GM19468 (cell line): ENCODE measurements around the gene TCEA2.

Experiments used
- ATAC-seq: cut with Tn5 transposase; IDR thresholded peaks from one replicate; pipeline ENCODE4 v1.9.1; 2021; ENCODE audit warnings: mild to moderate bottlenecking, moderate library complexity, moderate number of reproducible peaks; ENCODE audit not compliant: unreplicated experiment; ENCODE audit errors: extremely low read depth

TCEA2 gene

DNA sequence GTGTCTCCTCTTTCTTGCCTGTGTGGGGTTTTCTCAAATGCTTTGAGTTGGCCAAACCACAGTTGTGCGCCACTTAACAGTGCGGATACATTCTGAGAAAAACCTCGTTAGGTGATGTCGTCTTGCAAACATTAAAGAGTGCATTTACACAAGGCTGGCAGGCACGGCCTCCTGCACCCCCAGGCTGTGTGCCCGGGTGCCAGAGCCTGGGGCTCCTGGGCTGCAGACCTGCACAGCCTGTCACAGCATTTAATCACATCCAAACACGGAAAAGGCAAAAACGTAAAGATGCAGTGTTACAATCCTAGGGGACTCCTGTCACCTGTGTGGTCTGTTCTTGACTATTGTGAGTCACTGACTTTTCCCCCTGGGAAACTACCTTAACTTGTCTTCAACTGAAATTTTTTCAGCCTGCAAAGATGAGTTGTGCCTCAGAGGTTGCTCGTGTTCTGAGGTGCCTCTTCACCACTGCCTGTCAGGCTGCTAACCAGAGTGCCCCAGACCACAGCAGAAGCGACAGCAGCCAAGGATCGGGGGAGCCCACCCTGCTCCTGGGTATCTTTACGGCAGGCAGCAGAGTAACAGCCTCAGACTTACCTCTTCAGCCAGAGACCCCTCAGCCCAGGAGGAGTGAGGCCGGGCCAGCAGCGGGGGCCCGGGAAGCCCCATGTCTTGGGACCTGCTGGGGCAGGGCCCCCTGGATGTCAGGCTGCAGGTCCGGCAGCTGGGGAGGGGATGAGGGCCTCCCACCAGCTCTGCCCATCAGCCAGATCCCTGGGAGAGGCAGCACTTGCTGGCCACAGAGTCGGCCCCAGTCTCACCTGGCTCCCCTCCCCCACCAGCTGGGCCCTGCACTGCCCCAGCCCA lies 27.7 kb upstream of the TCEA2 start:
- no peak for ATAC-seq

DNA sequence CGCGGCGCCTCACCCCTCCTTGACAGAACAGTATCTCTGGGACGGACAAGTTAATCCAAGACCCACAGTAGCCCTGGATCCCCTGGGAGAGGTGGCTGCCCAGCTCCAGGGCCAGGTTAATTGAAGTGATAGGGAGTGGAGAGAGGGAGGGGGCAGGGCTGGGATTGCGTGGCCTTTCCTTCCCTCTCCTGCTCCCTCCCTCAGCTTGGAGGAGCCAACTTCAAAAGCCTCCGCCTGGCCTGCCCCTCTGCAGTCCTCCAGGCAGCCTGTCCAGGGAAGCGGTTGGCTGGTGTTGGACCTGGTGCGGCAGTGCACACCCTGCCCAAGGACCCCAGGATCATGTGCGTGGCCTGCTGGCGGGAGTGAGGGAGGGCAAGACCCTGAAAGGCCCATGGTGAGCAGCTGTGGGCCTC lies 27.1 kb upstream of the TCEA2 start, which contains the start of gene C20orf204:
Gene C20orf204 (plus strand): TSS at position 250 of the 413 bp plus-strand sequence. CDS start 142 bp downstream, at position 392.
- no peak for ATAC-seq

DNA sequence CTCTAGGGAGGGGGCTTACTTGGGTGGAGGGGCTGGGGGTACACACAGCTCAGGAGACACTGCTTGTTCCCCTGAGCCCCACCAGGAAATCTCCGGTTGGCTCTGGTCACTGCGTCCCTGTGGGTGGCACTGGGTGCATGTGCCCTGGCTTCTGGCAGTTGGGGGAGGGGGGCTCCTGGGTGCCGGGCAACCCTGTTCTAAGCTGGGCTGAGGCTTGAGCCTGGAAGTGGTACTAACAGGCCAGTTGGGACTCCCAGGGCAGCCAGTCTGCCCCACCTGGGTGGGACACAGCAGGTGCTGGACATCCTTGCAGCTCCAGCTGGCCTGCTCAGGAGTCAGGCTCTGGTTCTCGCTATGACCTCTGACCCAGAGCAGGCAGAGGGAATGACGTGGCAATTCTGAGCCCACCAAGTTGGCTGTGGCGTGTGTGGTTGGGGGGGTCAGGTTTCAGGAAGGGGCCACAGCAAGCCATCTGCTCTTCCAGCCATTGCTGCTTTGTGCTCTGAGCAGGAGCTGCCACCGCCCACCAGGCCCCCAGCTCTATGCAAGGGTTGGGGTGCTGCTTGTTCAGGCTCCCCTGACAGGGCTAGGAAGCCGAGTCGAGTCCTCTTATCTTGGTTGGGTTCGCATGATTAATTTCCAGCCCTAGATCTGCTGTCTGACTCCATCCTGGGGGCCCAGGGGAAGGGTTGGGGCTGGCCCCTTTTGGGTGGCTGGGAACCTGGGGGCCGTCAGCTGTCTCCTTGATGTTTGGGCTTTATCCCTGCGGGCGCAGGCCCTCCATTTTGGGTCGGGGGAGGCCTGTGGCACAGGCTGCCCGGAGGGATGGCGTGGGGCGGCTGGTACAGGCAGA lies 26.4 kb upstream of the TCEA2 start:
- ATAC-seq, result no peak

DNA sequence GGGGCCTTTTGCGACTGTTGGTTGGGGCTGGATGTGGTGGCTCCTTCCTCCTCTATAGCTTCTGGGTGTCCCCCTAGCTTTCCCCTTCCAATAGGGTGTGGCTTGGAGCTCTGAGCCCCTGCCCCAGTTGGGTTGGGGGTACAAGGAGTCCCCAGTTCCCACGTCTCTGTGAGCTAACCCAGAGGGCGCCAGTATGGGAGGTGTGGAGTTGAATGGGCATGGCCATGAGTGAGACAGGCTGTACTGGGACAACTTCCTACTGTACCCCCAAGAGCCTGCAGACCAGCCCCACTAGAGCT lies 25.9 kb upstream of the TCEA2 start:
- no peak for ATAC-seq

DNA sequence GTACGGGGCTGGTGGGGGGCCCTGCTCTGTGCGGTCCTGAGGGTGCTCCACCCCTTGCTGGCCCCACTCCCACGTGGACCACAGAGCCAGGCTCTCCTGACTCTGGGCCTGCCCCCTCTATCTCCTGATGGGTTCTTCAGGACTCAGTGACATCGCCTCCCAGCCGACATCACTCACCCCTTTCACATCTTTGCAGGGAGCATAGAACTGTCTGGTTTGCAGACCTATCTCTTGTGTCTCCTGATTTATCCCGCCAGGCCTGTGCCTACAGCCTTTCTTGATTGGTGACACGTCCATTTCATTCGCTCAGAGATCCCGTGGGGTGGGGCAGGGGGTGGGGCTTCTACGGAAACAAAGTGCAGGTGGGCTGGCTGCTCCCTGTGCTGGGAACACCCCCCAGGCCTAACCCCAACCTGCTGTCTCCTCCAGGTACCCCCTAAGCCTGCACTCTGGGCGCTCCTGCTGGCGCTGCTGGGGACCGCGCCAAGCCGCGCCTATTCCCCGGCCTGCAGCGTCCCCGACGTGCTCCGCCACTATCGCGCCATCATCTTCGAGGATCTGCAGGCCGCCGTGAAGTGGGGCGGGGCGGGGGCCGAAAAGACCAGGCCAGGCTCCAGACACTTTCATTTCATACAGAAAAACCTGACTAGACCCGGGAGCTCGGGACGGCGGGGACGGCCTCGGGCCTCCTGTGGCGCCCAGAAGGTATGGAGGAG lies 25.3 kb upstream of the TCEA2 start:
- ATAC-seq, result no peak

DNA sequence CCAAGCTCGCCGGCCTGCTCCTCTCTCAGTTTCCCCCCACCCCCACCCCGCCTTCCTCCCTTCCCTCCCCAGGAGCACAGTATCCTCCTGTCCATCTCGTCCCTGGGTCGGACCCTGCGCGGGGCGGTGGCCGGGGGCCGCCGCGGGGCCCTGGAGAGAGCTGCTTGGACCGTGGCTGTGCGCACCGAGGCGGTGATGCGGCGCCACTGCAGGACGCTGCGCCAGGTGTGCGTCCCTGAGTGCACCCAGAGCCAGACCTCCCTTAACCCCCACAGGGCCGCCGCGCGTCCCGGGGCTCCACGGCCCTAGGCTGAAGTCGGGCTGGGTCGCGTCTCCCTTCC lies 24.8 kb upstream of the TCEA2 start:
- no peak for ATAC-seq

DNA sequence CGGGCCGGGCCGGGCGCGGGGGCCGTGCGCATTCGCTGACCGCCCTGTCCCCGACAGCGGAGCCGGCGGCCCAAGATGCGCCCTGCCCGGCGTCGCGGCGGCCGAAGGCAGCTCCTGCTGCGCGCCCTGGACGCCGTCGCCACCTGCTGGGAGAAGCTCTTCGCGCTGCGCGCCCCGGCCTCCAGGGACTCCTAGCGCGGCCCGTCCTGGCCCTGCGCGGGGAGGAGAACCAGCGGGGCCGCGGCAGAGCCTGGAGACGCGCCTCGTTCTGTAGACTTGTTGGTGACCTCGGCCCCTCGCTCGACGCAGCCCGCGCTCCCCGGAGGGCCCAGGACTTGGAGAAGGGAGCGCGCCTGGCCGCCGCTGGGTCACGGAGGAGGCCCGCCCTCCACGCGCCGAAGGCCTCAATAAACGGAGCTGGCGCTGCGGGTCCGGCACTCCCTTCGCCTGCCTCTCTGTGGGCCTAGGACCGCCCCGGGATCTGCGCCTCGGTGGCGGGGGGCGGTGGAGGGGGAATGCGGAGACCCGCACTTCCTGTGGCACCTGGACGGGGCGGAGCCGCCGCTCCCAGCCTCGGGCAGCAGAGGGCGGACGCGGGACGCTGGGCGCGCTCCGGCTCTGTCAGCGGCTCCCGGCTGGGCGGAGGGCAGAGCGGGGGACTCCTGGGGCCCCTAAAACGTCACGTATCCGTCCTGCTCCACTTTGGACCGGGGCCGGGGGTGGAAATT lies 24.3 kb upstream of the TCEA2 start:
- ATAC-seq, result peak; percentile 31

DNA sequence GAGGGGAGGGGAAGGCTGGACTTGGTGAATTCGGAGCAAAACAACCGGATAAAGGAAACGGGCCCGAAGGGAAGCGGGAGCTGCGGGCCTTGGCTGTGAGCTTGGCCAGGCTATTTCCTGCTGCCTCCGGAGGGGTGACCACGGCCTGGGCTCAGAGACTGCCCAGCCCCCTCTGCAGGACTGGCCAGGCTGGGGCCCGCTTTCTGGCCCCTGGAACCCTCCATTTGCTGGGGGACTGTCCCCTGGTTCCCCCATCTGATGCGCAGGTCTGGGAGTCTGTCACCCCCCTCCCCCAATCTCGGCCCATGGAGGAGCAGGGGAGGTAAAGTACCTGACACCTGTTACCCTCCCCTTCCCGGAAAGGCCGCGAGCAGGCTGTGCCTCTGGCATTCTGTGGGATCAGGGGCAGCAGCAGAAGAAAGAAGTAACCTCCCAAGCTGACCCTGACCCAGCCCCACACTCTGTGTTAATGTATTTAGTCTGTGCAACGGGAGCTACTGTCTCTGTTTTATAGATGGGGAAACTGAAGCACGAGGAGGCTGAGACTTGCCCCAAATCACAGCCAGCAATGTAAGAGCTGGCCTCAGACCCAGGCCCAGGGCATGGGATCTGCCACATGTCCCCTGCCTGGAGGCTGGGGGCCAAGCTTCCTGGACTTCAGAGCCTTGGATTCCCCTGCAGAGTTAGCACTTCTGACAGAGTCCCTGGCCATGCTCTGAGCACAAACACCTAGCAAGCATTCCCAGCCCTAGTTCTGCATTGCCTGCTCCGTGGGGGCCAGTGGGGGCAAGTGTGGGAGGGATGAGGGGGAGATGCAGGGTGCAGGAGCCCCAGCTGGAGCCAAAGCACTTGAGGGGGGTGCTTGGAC lies 23.5 kb upstream of the TCEA2 start:
- no peak for ATAC-seq

DNA sequence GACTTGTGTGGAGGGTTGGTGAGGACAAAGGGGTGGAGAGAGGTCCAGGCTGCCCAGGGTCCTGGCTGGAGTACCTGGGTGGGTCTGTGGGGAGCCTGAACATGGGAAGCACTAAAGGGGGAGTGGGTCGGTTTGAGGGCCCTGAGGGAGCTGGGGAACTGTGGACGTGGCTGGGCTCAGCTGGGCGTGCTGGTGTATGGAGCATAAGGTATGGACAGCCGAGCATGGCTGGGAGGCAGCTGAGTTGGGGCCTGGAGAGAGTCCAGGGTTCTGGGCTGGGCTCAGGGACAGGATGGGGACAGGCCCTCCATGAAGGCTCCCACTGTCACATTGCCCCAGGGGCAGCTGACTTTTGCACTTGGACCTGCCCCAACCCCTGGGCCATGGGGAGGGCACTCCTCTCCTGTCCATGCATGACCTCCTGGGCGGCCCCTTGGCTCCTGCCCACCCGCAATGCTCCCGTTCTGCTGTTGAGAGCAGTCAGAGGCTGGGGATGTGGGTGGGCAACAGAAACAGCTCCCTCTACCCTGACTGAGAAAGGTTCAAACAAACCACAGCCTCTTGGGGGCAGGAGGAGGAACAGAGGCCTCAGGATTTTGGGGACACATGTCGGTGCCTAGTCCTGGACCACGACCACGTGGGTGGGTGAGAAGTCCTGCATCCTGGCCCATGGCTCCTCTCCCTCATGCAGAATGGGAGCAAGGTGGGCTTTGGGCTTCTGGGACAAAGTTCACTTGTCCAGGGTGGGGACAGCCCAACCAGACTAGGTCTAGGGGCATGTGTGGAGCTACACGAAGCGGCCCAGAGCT lies 22.6 kb upstream of the TCEA2 start:
- no peak for ATAC-seq

DNA sequence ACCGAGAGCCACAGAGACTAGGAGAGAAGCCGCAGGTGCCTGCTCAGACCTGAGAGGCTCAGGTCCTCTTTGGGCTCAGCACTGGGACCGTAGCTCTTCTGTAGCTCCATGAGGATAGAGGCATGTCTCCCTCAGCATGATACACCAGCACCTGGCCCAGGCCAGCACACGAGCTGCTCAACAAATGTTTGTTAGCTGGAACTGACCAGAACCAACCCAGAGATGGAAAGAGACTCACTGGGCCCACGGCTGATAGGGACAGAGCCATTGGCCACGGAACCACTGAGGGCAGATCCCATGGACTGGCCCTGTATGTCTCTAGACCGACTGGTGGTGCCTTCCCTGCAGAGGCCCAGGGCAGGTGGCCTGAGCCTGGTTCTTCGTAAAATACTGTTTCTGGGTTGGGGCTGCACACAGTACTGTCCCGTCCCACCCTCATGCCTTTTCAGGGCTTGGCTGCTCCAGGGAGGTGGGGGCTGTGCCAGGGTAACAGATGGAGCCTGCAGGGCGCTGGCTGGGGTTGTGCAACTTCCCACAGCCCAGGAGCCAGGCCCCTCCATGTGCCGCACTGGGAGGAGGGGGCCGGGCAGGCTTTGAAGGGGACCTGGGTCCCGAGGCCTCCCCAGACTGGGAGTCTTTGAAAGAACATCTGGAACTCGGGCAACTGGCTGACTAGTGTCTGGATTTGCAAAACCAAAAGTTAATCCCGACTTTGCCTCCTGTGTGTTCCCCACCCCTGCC lies 21.8 kb upstream of the TCEA2 start:
- ATAC-seq, result no peak

DNA sequence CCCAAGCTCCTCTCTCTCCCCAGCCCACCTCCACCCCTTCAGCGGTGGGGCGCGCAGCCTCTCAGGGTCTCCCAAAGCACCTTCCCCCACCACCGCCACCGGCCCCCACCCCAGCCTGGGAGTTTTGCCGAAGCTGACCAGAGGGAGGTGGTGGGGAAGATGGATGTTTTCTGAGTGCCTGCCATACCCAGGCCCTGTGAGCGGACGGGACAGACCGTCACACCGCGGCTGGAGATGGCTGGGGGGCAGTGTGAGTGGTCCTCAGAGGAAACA lies 21.3 kb upstream of the TCEA2 start:
- no peak for ATAC-seq

DNA sequence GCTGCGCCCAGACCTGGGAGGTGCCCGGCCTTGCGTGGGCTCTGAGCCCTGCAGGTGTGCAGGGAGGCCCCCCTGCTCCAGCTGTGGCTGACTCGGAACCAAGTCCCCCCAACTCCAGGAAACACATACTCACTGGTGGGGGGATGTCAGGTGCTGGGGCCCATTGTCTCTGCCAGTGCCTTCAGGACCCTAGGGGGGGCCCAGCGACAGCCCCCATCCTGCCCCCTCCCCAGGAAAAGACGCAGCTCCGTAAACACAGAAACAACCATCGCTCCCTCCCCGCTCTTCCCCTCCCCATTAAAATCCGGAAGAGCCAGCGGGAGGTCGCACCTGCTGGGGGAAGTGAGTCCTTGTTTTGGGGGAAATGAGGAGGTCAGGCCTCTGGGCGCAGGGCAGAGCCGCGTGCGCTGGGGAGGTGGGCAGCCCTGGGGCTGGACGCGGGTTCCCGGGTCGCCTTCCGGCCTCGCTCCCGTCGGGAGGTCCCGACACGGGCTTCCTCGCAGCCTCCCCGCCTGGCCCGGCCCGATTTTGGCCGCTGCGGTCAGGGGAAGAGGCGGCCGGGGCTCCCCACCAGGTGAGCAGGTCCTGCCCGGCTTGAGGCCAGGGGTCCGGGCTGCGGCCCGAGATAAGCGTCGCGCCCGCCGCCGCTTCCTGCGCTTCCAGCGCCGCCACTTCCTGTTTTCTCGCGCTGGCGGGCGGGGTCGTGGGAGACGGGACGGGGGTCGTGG lies 20.8 kb upstream of the TCEA2 start:
- ATAC-seq, result no peak

DNA sequence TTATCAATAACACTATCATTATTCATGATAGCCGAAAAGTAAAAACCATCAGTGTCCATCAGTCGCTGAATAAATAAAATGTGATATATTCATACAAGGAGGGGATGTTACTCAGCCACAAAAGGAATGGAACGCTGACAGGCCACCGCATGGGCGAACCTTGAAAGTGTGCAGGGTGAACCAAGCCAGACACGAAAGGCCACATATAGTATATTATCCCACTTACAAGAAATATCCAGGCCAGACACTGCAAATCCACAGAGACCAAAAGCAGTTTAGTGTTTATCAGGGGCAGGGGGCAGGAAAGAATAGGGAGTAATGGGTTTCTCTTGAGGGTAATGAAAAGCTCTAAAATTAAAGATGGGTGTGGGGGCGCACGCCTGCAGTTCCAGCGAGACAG lies 19.2 kb upstream of the TCEA2 start:
- no peak for ATAC-seq

DNA sequence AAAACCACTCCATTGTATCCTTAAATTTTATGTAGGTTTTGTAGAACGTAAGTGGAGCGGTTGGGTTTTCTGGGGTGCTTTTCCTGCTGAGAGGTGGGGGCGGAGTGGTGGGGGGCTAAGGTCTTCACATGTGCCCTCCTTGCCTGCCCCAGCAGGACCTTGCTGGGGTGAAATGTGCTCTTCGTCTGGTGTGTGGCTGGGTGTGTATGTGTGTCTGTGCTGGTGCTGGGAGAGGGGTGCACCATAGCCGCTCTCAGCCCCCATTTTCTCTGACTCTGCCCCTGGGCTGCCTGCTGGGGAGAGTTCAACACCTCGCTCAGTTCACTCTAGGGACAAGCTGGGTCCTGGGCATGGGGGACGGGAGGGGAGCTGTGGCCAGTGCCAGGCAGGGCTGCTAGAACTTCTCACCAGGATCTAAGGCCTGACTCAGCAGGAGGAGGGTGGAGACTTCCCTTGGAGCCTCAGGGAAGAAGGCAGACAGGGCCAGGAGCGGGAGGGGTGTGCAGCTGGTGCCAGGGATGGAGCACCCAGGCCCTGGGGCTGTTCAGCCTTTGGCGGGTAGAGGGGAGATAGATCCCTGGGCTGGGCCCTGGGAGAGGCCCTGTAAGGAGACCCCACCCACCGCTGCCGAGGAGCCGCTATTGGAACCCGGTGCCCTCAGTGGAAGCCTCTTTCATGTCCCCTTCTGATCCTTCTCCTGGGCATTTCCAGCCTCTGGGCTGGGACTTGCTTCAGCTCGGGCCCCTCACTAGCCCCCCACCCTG lies 18.3 kb upstream of the TCEA2 start:
- no peak for ATAC-seq

DNA sequence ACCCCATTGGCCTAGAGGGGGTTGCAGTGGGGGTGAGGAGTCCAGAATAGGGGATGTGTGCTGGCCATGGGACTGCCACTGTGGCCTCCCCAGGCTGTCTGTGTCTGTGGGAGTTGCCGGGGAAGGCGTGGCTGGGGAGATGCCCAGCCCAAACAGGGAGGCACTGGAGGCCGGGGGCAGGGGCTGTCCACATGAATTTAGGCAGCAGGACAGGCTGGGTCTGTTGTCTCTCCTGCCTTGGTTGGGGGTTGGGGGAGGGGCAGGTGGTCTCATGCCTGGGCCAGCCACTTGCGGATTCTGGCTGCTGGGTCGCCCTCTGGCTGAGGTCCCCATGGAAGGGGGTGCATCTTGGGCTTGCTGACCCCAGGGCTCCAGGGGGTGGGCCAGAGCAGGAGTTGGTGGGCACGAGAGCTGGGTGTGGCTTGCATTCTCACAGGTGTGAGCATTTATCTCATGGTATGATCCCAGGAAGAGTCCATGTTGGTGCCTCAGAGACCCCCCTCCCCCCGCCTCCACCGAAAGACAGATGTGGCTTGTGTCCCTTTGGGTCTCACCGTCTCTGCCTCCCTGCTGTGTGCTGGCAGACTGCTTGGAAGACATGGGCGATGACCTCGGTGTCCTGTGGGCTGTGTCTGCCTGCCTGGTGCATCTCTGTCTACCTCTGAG lies 17.5 kb upstream of the TCEA2 start:
- ATAC-seq, result no peak

DNA sequence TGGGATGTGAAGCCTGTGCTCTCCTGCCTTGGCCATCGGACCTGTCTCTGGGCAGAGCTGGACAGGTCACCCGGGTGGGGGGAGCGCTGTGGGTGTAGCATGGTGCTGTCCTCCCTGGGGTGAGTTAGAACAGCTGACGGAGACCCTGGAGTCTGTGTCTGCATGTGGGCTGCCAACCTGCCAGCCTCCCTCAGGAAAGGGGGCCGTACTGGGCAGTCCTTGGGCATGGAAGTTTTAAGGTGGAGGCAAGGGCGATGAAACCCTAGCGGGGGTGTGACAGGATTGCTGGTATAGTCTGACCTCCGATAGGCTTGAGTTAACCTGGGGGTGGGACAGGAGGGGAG lies 16.0 kb upstream of the TCEA2 start:
- no peak for ATAC-seq
